GM19193 (cell line): ENCODE results near the gene SARS2.

ENCODE experiments used
- POLR2A ChIP-seq: IDR thresholded peaks from 4 replicates; pipeline ENCODE4 v1.6.1; 2011; ENCODE audit not compliant: insufficient read depth, insufficient read length; ENCODE audit errors: extremely low read depth

SARS2 gene

GRCh38 chr19:38910488-38910887, 20.1 kb downstream of the SARS2 start:
- TF ChIP-seq POLR2A: no peak

- no peak for TF ChIP-seq POLR2A
Measured at GRCh38 chr19:38908911-38909310, 21.7 kb downstream of the SARS2 start.

GRCh38 chr19:38907670-38908069, 22.9 kb downstream of the SARS2 start:
- TF ChIP-seq POLR2A: no peak

GRCh38 chr19:38907227-38907626, 23.3 kb downstream of the SARS2 start:
- no peak for TF ChIP-seq POLR2A

GRCh38 chr19:38905620-38906019, 24.9 kb downstream of the SARS2 start:
- no peak for TF ChIP-seq POLR2A

GRCh38 chr19:38904581-38905539, 25.7 kb downstream of the SARS2 start:
- TF ChIP-seq POLR2A: no peak

- no peak for TF ChIP-seq POLR2A
Measured at GRCh38 chr19:38901683-38902082, 28.9 kb downstream of the SARS2 start.

- TF ChIP-seq POLR2A: no peak
Measured at GRCh38 chr19:38900743-38901190, 29.8 kb downstream of the SARS2 start.

- no peak for TF ChIP-seq POLR2A
Measured at GRCh38 chr19:38900202-38900629, 30.3 kb downstream of the SARS2 start.

GRCh38 chr19:38899447-38900201, 30.9 kb downstream of the SARS2 start, which contains the start of the genes NFKBIB and SIRT2:
TSS of gene NFKBIB (plus strand) at chr19:38899969. CDS start at chr19:38900033, 64 bp downstream.
TSS of gene SIRT2 (minus strand) at chr19:38899618. CDS start at chr19:38899521, 97 bp downstream.
- TF ChIP-seq POLR2A: peak; percentile 70

GRCh38 chr19:38898788-38899446, 31.6 kb downstream of the SARS2 start:
- TF ChIP-seq POLR2A: no peak

- no peak for TF ChIP-seq POLR2A
Measured at GRCh38 chr19:38894968-38895367, 35.6 kb downstream of the SARS2 start.

GRCh38 chr19:38893341-38893771, 37.2 kb downstream of the SARS2 start:
- TF ChIP-seq POLR2A: no peak

GRCh38 chr19:38892841-38893240, 37.7 kb downstream of the SARS2 start:
- no peak for TF ChIP-seq POLR2A

GRCh38 chr19:38891771-38892170, 38.8 kb downstream of the SARS2 start:
- TF ChIP-seq POLR2A: no peak

GRCh38 chr19:38890686-38891085, 39.9 kb downstream of the SARS2 start:
- no peak for TF ChIP-seq POLR2A

GRCh38 chr19:38889803-38890202, 40.8 kb downstream of the SARS2 start:
- TF ChIP-seq POLR2A: no peak
